ENCODE measurements around the gene SOST.

The SOST gene

DNA sequence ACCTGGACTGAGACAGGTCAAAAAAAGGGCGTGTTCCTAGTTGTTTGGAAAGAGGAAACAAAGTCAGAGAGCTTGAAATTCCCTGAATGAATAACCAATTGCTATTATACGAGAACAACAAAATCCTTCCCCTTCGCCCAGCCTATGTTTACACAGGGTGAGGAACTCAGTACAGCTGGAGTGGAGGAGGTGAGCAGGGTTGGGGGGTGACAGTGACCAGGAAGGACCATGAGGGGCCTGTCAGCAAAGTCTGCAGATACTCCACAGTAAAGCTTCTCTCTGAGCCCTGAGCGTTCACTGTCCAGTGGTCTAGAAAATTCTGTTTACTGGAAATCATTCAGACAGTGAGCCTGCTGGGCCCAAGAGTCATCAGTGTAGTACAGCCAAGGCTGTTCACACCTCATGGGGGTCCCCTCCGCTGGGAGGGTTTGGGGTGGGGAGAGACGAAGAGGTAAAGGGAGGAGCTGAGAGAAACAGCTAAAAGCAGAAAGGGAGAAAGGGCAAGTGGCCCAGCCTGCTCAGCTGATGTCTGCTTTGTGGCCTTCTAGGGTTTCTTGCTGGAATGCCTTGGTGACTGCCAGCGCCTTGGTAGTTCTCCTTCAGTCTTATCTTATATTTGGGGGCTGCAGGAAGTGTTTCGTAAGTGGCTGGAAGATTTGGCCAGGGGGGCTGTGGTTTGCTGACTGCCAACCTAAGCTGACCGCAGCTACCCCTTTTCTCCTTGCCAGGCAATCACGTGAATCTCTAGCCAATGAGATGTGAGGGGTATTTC lies 14.5 kb upstream of the SOST start:
- H3K9me3 ChIP-seq (ENCODE audit: low read length), result no peaks in the 10 kb centered on the region
- no peaks in the 10 kb centered on the region for H3K27me3 ChIP-seq (ENCODE audit: control insufficient read depth in 1 of 2, insufficient read depth in 2 of 2, low read length in 2 of 2)
- H3K4me1 ChIP-seq (ENCODE audit: insufficient read depth, low read length), result peaks cover 26% of the 10 kb centered on the region
- peaks cover 74% of the 10 kb centered on the region for H3K36me3 ChIP-seq (ENCODE audit: insufficient read depth, low read length)
- no peak overlapping the region for H3K4me3 ChIP-seq (ENCODE audit: low read depth in 1 of 2, low read length in 2 of 2)
- H3K27ac ChIP-seq (ENCODE audit: low read depth, low read length), result peak overlapping the region; percentile 23
- no peak overlapping the region for H3K9ac ChIP-seq (ENCODE audit: low read length)

DNA sequence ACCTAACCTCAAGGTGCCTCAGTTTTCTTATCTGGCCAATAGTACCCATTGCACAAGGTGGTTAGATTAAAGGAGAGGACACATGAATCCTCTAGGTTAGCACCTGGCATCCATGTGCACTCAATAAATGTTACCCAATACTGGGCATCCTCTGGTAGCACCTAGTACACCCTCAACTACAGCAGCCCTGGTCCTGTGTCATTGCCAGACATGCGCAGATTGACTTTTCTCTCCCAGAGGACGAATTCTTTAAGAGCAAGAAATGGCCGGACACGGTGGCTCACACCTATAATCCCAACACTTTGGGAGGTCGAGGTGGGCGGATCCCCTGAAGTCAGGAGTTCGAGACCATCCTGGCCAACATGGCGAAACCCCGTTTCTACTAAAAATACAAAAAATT lies 12.9 kb upstream of the SOST start:
- Histone ChIP-seq H3K27ac (ENCODE audit: low read depth, low read length) (no peak overlapping the region), H3K4me3 (ENCODE audit: low read depth in 1 of 2, low read length in 2 of 2) (no peak overlapping the region), H3K9me3 (ENCODE audit: low read length) (no peaks in the 10 kb centered on the region), H3K4me1 (ENCODE audit: insufficient read depth, low read length) (peaks cover 15% of the 10 kb centered on the region), H3K9ac (ENCODE audit: low read length) (no peak overlapping the region), H3K36me3 (ENCODE audit: insufficient read depth, low read length) (peaks cover 89% of the 10 kb centered on the region), H3K27me3 (ENCODE audit: control insufficient read depth in 1 of 2, insufficient read depth in 2 of 2, low read length in 2 of 2) (no peaks in the 10 kb centered on the region)

DNA sequence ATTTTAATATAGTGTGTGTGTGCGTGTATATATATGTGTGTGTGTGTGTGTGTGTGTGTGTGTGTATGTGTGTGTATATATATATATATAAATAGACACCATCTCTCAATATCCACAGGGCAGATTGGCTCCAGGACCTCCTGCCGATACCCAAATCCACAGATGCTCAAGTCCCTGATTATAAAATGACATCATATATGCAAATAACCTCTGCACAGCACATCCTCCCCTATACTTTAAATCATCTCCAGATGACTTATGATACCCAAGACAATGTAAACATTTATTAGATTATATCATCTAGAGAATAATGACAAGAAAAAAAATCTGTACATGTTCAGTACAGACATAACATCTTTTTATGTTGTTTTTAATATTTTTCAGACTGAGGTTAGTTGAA lies 12.4 kb upstream of the SOST start:
- Histone ChIP-seq H3K9ac (ENCODE audit: low read length) (no peak overlapping the region), H3K9me3 (ENCODE audit: low read length) (no peaks in the 10 kb centered on the region), H3K27ac (ENCODE audit: low read depth, low read length) (no peak overlapping the region), H3K4me3 (ENCODE audit: low read depth in 1 of 2, low read length in 2 of 2) (no peak overlapping the region), H3K27me3 (ENCODE audit: control insufficient read depth in 1 of 2, insufficient read depth in 2 of 2, low read length in 2 of 2) (no peaks in the 10 kb centered on the region), H3K36me3 (ENCODE audit: insufficient read depth, low read length) (peaks cover 93% of the 10 kb centered on the region), H3K4me1 (ENCODE audit: insufficient read depth, low read length) (peaks cover 11% of the 10 kb centered on the region)

DNA sequence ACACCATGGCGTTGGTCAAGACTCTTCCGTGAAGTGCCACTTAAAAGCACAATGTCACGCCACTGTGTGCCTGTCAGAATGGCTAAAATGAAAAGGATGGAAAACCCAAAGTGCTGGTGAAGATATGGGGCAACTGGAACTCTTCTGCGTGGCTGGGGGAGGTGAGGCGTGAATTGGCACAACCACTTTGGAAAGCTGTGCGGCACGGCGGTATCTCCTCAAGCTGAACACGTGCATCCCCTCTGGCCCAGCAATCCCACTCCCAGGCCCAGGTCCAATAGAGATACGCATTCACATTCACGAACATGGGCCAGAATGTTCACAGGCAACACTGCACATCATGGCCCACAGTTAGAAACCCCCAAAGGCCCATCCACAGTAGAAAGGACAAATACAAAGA lies 11.3 kb upstream of the SOST start:
- no peaks in the 10 kb centered on the region for H3K27me3 ChIP-seq (ENCODE audit: control insufficient read depth in 1 of 2, insufficient read depth in 2 of 2, low read length in 2 of 2)
- no peak overlapping the region for H3K4me3 ChIP-seq (ENCODE audit: low read depth in 1 of 2, low read length in 2 of 2)
- peaks cover 88% of the 10 kb centered on the region for H3K36me3 ChIP-seq (ENCODE audit: insufficient read depth, low read length)
- H3K9ac ChIP-seq (ENCODE audit: low read length), result no peak overlapping the region
- no peak overlapping the region for H3K27ac ChIP-seq (ENCODE audit: low read depth, low read length)
- no peaks in the 10 kb centered on the region for H3K9me3 ChIP-seq (ENCODE audit: low read length)
- H3K4me1 ChIP-seq (ENCODE audit: insufficient read depth, low read length), result peaks cover 1% of the 10 kb centered on the region

DNA sequence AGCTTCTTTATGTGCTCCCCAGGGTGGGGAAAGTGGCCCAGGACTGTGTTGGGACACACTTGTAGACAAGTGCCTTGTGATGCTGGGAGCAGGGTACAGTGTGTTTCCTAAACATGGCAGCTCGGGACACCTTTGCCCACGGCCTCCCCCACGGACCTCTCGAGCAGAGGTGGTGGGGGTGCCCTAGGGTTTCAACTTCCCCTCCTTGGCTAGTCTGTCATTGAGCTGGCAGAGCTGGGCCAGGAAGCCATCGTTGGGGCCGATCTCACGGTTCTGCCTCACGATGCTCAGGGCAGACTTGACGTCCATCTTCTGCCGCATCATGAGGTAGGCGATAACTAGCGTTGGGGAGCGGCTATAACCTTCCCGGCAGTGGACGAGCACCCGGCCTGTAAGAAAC lies 10.8 kb upstream of the SOST start:
- no peaks in the 10 kb centered on the region for H3K27me3 ChIP-seq (ENCODE audit: control insufficient read depth in 1 of 2, insufficient read depth in 2 of 2, low read length in 2 of 2)
- no peaks in the 10 kb centered on the region for H3K4me1 ChIP-seq (ENCODE audit: insufficient read depth, low read length)
- H3K4me3 ChIP-seq (ENCODE audit: low read depth in 1 of 2, low read length in 2 of 2), result no peak overlapping the region
- no peaks in the 10 kb centered on the region for H3K9me3 ChIP-seq (ENCODE audit: low read length)
- H3K36me3 ChIP-seq (ENCODE audit: insufficient read depth, low read length), result peaks cover 88% of the 10 kb centered on the region
- H3K27ac ChIP-seq (ENCODE audit: low read depth, low read length), result no peak overlapping the region
- no peak overlapping the region for H3K9ac ChIP-seq (ENCODE audit: low read length)

- Histone ChIP-seq H3K4me1 (ENCODE audit: insufficient read depth, low read length) (no peaks in the 10 kb centered on the region), H3K4me3 (ENCODE audit: low read depth in 1 of 2, low read length in 2 of 2) (no peak overlapping the region), H3K27ac (ENCODE audit: low read depth, low read length) (no peak overlapping the region), H3K9me3 (ENCODE audit: low read length) (no peaks in the 10 kb centered on the region), H3K9ac (ENCODE audit: low read length) (no peak overlapping the region), H3K27me3 (ENCODE audit: control insufficient read depth in 1 of 2, insufficient read depth in 2 of 2, low read length in 2 of 2) (no peaks in the 10 kb centered on the region), H3K36me3 (ENCODE audit: insufficient read depth, low read length) (peaks cover 84% of the 10 kb centered on the region)
Measured at GRCh38 chr17:43768943-43769342, 10.4 kb upstream of the SOST start.

- Histone ChIP-seq H3K9me3 (ENCODE audit: low read length) (no peaks in the 10 kb centered on the region), H3K4me3 (ENCODE audit: low read depth in 1 of 2, low read length in 2 of 2) (no peak overlapping the region), H3K4me1 (ENCODE audit: insufficient read depth, low read length) (no peaks in the 10 kb centered on the region), H3K27ac (ENCODE audit: low read depth, low read length) (no peak overlapping the region), H3K36me3 (ENCODE audit: insufficient read depth, low read length) (peaks cover 79% of the 10 kb centered on the region), H3K9ac (ENCODE audit: low read length) (no peak overlapping the region), H3K27me3 (ENCODE audit: control insufficient read depth in 1 of 2, insufficient read depth in 2 of 2, low read length in 2 of 2) (no peaks in the 10 kb centered on the region)
Measured at GRCh38 chr17:43768382-43768781, 9.8 kb upstream of the SOST start.

GRCh38 chr17:43767713-43768059 lies 9.1 kb upstream of the SOST start:
- H3K27ac ChIP-seq (ENCODE audit: low read depth, low read length), result no peak overlapping the region
- no peak overlapping the region for H3K4me3 ChIP-seq (ENCODE audit: low read depth in 1 of 2, low read length in 2 of 2)
- H3K27me3 ChIP-seq (ENCODE audit: control insufficient read depth in 1 of 2, insufficient read depth in 2 of 2, low read length in 2 of 2), result no peaks in the 10 kb centered on the region
- H3K9me3 ChIP-seq (ENCODE audit: low read length), result no peaks in the 10 kb centered on the region
- H3K4me1 ChIP-seq (ENCODE audit: insufficient read depth, low read length), result no peaks in the 10 kb centered on the region
- no peak overlapping the region for H3K9ac ChIP-seq (ENCODE audit: low read length)
- peaks cover 72% of the 10 kb centered on the region for H3K36me3 ChIP-seq (ENCODE audit: insufficient read depth, low read length)

DNA sequence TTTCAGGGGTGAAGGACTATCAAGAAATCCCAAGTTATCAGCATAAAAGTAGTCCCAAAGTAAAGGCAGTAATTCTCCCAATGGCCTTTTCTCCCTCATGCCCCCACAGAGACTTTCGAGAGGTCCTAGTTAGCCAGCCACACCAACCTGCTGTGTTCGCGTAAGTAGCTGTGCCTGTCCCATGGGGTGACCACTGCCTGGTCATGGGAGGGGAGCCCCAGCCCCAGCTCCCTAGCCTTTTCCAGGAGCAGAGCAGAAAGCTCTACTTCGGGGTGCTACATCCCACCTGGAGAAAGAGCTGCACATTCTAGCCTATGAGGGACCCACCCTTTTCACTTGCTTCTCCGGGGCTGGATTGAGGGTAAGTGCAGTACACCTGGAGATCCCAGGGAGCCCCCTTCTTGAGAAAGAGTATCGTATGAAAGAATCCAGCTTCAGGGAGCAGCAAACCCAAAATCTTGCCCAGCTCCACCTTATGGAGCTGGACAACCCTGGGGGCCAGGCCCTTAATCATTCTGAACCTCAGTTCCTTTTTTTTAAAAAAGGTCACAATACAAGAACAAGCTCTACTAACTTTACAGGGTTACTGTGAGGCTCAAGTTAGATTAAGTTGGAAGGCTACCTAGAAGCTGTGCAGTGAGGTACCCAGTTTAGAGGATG lies 8.6 kb upstream of the SOST start:
- Histone ChIP-seq H3K27me3 (ENCODE audit: control insufficient read depth in 1 of 2, insufficient read depth in 2 of 2, low read length in 2 of 2) (no peaks in the 10 kb centered on the region), H3K4me3 (ENCODE audit: low read depth in 1 of 2, low read length in 2 of 2) (no peak overlapping the region), H3K36me3 (ENCODE audit: insufficient read depth, low read length) (peaks cover 67% of the 10 kb centered on the region), H3K27ac (ENCODE audit: low read depth, low read length) (no peak overlapping the region), H3K9ac (ENCODE audit: low read length) (no peak overlapping the region), H3K9me3 (ENCODE audit: low read length) (no peaks in the 10 kb centered on the region), H3K4me1 (ENCODE audit: insufficient read depth, low read length) (no peaks in the 10 kb centered on the region)

- Histone ChIP-seq H3K4me1 (ENCODE audit: insufficient read depth, low read length) (no peaks in the 10 kb centered on the region), H3K36me3 (ENCODE audit: insufficient read depth, low read length) (peaks cover 62% of the 10 kb centered on the region), H3K9ac (ENCODE audit: low read length) (no peak overlapping the region), H3K27me3 (ENCODE audit: control insufficient read depth in 1 of 2, insufficient read depth in 2 of 2, low read length in 2 of 2) (no peaks in the 10 kb centered on the region), H3K9me3 (ENCODE audit: low read length) (no peaks in the 10 kb centered on the region), H3K27ac (ENCODE audit: low read depth, low read length) (no peak overlapping the region), H3K4me3 (ENCODE audit: low read depth in 1 of 2, low read length in 2 of 2) (no peak overlapping the region)
Measured at GRCh38 chr17:43766413-43767052, 7.9 kb upstream of the SOST start.

GRCh38 chr17:43760254-43760852 lies 1.8 kb upstream of the SOST start:
- peaks cover 15 to 19% of the 10 kb centered on the region in 2 donors for H3K27me3 ChIP-seq (ENCODE audit: control insufficient read depth in 1 of 2, insufficient read depth in 2 of 2, low read length in 2 of 2)
- H3K4me1 ChIP-seq (ENCODE audit: insufficient read depth, low read length), result peaks cover 9% of the 10 kb centered on the region
- H3K9ac ChIP-seq (ENCODE audit: low read length), result no peak overlapping the region
- H3K9me3 ChIP-seq (ENCODE audit: low read length), result no peaks in the 10 kb centered on the region
- H3K4me3 ChIP-seq (ENCODE audit: low read depth in 1 of 2, low read length in 2 of 2), result peak overlapping the region in 1 of 2 donors; percentile 32
- peaks cover 9% of the 10 kb centered on the region for H3K36me3 ChIP-seq (ENCODE audit: insufficient read depth, low read length)
- peak overlapping the region; percentile 39 for H3K27ac ChIP-seq (ENCODE audit: low read depth, low read length)

Data from muscle layer of colon (tissue), 2 donors.